Upper lobe of right lung (tissue), 1 donor: Measurements from ENCODE around the gene TARS1. TPM values are rescaled to one million over a fixed set of nuclear protein-coding genes. Genes with fewer than 3 reads are reported as not detected.

Experiments
- ATAC-seq: fragments of 200-7000 bp; cut with Tn5 transposase; one replicate; pipeline ENCODE4 v1.9.1; 2020; ENCODE audit warnings: mild to moderate bottlenecking, moderate library complexity
- DNase-seq: peaks from one replicate; pipeline ENCODE4 v3.0.0-alpha.2; 2020
- H3K27ac ChIP-seq: fragments of 200-600 bp; one replicate; pipeline ENCODE4 v1.8.0; 2022
- H3K27me3 ChIP-seq: fragments of 200-600 bp; one replicate; pipeline ENCODE4 v1.8.0; 2022; ENCODE audit warnings: mild to moderate bottlenecking
- H3K36me3 ChIP-seq: fragments of 200-600 bp; one replicate; pipeline ENCODE4 v1.8.0; 2022
- H3K4me1 ChIP-seq: fragments of 200-600 bp; one replicate; pipeline ENCODE4 v1.8.0; 2022
- H3K4me3 ChIP-seq: fragments of 200-600 bp; one replicate; pipeline ENCODE4 v1.8.0; 2022; ENCODE audit warnings: mild to moderate bottlenecking
- H3K9me3 ChIP-seq: fragments of 200-600 bp; one replicate; pipeline ENCODE4 v1.8.0; 2022
- CTCF ChIP-seq: fragments of 200-600 bp; IDR thresholded peaks from one replicate; pipeline ENCODE4 v1.8.0; 2022; ENCODE audit warnings: antibody characterized with exemption
- intact Hi-C: fragments of 100-400 bp; cut with DNase I; formaldehyde crosslinking; loops from one replicate; pipeline ENCODE4 v1.11.0; 2022
- total RNA-seq: library from RNA; stranded (reverse); fragmentation: NEBNext Ultra II Directional; extraction: Animal tissue kit (Norgen Biotek cat#: 25700); gene quantifications from one replicate; pipeline ENCODE4 v1.2.1, GENCODE V29; 2021
- donor health status: DM: no; HTN: yes; CAD: no; lungs with severe emphysema.

Gene TARS1
- total RNA-seq, 1 donor from 2014 or later = 92.5 TPM

- H3K27ac ChIP-seq = no peak overlapping the region
- H3K4me1 ChIP-seq = no peaks in the 10 kb centered on the region
- no peak for TF ChIP-seq CTCF
- ATAC-seq = no peak
- DNase-seq = no peak
- H3K4me3 ChIP-seq = no peak overlapping the region
- no peaks in the 10 kb centered on the region for H3K9me3 ChIP-seq
- no peaks in the 10 kb centered on the region for H3K27me3 ChIP-seq
- H3K36me3 ChIP-seq = peaks cover 17% of the 10 kb centered on the region
- intact Hi-C loops = no loop called here
These were observed 37.1 kb downstream of the TARS1 start for GRCh38 chr5:33477816-33478215.

DNA sequence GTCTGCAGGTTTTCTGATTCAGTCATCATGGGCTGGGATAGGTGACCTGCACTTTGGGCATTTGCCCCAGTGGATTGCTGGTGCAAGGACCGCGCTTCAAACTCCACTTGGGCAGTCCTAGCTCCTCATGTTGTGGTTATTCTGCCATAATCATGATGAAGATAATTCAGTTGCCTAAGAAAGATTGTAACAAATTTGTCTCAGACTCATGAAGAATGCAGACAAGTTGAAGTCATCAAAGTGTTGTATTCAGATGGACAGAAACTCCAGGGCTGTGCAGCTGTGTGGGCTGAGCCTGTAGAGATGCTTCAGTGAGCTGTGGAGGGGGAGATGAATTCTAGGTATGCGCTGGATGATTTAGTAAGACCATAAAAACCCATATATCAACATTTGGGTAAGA is 38.5 kb downstream of the TARS1 start:
- ATAC-seq = no peak
- Histone ChIP-seq H3K4me1 (no peaks in the 10 kb centered on the region), H3K36me3 (peaks cover 11% of the 10 kb centered on the region), H3K9me3 (no peaks in the 10 kb centered on the region), H3K27me3 (no peaks in the 10 kb centered on the region), H3K4me3 (no peak overlapping the region), H3K27ac (no peak overlapping the region)
- TF ChIP-seq CTCF = no peak
- no peak for DNase-seq
- intact Hi-C loops = no loop called here

- ATAC-seq = no peak
- no peak for TF ChIP-seq CTCF
- Histone ChIP-seq H3K27ac (no peak overlapping the region), H3K4me3 (no peak overlapping the region), H3K9me3 (no peaks in the 10 kb centered on the region), H3K36me3 (peaks cover 4% of the 10 kb centered on the region), H3K4me1 (no peaks in the 10 kb centered on the region), H3K27me3 (no peaks in the 10 kb centered on the region)
- no peak for DNase-seq
- intact Hi-C loops = no loop called here
These were observed 40.1 kb downstream of the TARS1 start for GRCh38 chr5:33480876-33481275.

DNA sequence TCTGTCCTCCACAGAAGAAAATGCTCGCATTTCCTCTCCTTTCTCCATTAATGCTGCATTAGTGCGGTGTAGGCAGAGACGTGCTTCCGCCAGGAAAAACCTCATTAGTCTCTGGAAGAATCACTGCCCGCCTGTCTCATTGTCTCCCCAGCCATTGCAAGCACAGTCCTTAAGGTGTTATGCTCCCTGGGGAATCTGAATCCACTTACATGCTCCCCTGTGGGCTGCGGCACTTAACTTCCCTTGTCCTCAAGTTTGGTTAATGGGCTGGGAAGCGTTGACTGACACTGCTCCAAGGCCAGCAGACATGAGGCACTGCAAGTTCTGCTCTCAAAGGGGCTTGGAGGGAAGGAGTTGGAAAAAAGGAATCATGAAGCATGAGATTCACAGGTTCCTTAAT is 41.6 kb downstream of the TARS1 start:
- no peak overlapping the region for H3K4me3 ChIP-seq
- ATAC-seq (no peak), DNase-seq (no peak)
- no peaks in the 10 kb centered on the region for H3K4me1 ChIP-seq
- no peaks in the 10 kb centered on the region for H3K9me3 ChIP-seq
- intact Hi-C loops = no loop called here
- no peaks in the 10 kb centered on the region for H3K36me3 ChIP-seq
- no peaks in the 10 kb centered on the region for H3K27me3 ChIP-seq
- TF ChIP-seq CTCF = no peak
- H3K27ac ChIP-seq = no peak overlapping the region

DNA sequence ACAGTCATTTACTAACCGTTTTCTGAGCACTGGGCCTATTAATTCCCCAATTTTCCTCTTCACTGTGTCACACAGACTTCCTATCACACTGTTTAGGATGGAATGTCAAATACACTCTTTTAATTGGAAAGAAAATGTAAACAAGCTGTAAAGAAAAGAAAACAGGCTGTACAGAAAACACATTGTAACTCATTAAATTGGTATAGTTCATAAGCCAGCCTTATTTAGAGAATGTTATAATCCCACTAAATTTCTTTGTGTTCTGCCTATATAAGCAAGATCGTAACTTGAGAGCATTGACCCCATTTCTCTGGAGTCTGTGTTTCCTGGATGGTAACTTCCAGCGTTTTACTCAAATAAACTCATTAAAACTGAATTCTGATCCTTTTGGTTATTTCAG is 46.5 kb downstream of the TARS1 start:
- no peaks in the 10 kb centered on the region for H3K27me3 ChIP-seq
- ATAC-seq = no peak
- no peak overlapping the region for H3K4me3 ChIP-seq
- H3K9me3 ChIP-seq = no peaks in the 10 kb centered on the region
- TF ChIP-seq CTCF = no peak
- no peak overlapping the region for H3K27ac ChIP-seq
- H3K36me3 ChIP-seq = no peaks in the 10 kb centered on the region
- DNase-seq = no peak
- H3K4me1 ChIP-seq = no peaks in the 10 kb centered on the region
- intact Hi-C loops = no loop called here
